Measurements from ENCODE around the gene PRMT5.
"Not testable (repeated sequence)": the region's sequence is repeated elsewhere in the genome, so short reads cannot be mapped to it uniquely, and the experiment has no call there.

PRMT5 gene

DNA sequence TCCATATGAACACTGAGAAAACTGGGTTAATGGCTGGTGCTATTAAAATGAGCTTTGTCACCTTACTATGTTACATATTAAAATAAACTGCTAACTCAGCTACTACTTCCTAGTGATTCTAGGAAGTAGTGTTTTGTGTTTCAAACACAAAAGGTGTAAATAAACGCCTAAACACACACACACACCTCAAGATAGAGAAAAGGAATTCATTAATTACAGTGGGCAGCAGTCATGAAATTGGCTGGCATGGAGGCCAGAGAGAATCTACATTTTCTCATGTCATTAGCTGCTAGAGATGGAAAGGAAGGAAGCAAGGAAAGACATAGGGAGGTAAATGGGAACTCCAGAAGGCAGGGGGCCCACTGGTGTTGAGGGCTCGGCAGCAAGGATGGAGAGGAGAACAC, 787 bp upstream of the PRMT5 start:
- DNase-seq = no peak

GRCh38 chr14:22928237-22929103, 706 bp downstream of the PRMT5 start:
- DNase-seq = no peak

DNA sequence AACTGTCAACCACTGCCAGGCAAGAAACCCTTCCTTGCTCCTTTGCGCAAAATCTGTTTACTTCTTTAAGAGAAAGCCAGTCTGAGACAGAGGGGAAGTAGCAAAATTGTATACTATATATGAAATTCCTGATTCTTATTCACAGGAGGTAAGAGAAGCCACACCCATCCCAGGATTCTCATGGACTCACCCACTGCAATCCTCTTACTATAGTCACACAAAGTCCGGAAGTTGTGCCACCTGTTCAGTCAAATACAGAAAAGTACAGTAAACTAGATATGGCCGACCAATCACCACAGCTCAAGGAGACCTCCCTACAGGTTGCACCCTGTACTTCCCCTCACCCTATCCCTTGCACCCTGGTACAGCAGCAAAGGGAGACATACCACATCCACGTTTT, 2.9 kb downstream of the PRMT5 start:
- DNase-seq = no peak

DNA sequence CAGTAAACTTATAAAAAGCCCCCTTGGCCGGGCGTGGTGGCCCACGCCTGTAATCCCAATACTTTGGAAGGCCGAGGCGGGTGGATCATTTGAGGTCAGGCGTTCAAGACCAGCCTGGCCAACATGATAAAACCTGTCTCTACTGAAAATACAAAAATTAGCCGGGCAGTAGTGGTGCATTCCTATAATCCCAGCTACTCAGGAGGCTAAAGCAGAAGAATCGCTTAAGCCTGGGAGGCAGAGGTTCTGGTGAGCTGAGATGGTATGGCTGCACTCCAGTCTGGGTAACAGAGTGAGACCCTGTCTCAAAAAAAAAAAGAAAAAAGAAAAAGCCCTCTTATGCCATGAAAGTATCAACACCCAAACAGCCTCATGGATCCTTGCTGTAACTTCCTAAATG, 3.7 kb downstream of the PRMT5 start:
- DNase-seq = no peak

GRCh38 chr14:22923746-22924145, 5.4 kb downstream of the PRMT5 start:
- DNase-seq = no peak

DNA sequence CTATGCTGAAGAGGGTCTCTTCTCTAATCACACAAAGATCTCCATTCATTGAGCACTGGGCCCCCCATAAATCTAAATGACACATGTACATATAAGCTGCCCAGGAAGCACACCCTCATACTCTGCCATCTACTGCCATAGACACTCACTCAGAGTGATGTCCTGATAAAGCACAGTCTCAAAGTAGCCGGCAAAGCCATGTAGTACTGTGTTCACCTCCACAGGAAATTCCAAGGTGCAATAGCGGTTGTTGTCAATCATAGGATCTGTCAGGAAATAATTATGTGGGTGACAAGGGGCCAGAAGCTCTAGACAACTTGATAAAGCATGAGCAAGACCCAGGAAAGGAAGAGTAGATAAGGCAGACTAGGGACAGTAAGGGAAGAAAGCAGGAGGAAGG, 6.9 kb downstream of the PRMT5 start:
- DNase-seq = no peak

GRCh38 chr14:22920697-22921096, 8.5 kb downstream of the PRMT5 start:
- no peak for DNase-seq

DNA sequence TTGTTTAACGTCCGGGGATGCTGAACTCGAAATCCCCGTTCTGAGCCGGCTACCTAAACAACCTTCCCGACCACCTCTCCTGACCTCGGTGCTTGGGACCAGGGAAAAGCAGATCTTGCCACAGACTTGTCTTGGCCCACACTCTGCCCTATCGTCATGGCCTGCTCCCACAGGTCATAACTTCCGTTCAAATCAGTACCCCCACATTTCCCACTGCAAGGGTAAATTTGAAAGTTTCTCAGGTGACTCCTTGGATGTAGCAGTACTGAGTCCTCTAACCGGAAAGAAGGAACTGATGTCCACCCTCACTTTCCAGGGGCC, 9.6 kb downstream of the PRMT5 start:
- no peak for DNase-seq

DNA sequence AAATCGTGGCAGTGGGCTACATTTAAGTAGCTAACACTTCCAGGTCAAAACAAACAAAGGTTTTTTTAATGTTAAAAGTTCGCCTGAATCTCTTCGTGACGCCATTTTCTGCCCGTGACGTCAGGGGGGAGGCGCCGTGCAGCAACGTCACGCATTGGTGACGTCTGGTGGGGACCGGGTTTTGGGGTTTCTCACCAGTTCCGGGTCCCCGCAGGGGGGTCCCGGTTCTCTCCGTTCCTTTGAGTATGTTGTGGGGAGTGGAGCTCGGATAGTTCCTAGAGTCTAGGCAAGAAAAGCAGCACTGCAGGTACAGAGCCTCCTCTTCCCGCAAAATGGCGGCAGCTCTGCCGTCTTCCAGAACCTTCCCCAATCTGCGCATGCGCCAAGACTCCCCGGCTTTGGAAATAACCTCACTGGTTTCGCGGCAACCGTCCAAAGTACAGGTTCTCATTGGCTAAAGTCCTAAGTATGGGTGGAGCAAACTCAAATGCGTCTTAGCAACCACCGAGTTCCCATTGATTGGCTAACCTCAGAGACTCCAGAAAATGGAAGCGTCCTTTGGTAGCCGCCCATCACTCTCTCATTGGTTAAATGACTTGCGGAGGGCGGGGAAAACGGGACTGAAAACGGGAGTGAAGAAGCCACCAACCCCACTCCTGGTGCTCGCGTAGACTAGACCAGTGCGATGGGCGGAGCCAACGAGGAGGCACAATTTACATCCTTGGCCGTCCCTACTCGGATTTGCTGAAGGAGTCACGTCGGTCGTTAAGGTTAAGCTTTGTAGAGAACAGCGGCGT, 10.2 kb downstream of the PRMT5 start, which contains the start of gene RBM23:
TSS of gene RBM23 (minus strand) at position 346 of the 797 bp plus-strand sequence.
- DNase-seq = peak; percentile 100

- DNase-seq = no peak
These were observed 13.2 kb downstream of the PRMT5 start for GRCh38 chr14:22915886-22916521.

- DNase-seq = not testable (repeated sequence)
These were observed 14.3 kb downstream of the PRMT5 start for GRCh38 chr14:22914836-22915235.

DNA sequence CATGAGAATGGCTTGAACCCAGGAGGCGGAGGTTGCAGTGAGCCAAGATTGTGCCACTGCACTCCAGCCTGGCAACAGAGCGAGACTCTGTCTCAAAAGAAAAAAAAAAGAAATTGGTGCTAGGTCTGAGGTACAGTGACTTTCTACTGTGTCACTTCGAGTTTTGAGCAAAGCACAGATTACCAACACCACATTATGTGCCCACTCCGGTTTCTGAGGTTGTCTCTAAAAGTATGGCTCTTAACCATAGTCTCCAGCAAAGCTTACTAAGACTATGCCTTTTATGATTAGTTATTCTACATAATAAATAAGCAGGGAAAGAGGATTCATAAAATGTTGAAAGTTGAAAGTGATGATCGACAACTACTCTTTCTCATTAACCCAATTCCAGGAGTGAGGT, 18.3 kb downstream of the PRMT5 start:
- DNase-seq = no peak

GRCh38 chr14:22908601-22909000, 20.6 kb downstream of the PRMT5 start:
- DNase-seq = no peak

GRCh38 chr14:22907429-22907828, 21.7 kb downstream of the PRMT5 start:
- DNase-seq = no peak

DNA sequence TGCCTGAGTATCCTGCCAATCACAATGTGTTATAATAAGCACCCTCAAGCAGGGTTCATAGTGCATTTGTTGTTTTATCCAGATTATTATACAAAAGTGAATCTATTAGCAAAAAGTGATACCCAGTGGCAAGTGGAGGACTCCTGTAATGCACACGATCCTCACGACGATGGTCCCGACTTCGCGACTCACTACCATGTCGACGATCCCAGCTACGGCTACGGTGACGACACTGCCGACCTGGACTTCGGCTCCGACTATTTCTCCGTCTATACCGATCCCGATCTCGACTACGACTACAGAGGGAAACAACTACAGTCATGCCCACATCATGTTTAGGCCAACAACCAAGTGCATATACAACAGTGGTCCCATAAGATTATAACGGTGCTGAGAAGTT, 23.1 kb downstream of the PRMT5 start:
- no peak for DNase-seq

GRCh38 chr14:22905627-22906026, 23.5 kb downstream of the PRMT5 start:
- no peak for DNase-seq

DNA sequence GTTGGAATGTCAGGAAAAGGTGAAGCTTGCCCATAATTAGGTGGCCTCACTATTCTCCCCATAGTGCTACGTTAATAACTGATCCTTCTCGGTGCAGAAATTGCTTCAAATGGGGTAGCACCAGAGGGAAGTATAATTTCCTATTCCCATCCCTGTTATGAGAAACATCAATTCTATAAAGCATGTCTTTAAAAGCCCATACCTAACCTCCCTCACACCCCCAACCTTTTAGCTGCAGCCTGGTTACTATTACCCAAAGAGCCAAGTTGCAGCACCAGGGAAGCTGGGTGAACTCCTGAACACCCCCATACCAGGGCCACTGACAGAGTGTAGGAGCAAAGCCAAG, 25.5 kb downstream of the PRMT5 start:
- no peak for DNase-seq

DNA sequence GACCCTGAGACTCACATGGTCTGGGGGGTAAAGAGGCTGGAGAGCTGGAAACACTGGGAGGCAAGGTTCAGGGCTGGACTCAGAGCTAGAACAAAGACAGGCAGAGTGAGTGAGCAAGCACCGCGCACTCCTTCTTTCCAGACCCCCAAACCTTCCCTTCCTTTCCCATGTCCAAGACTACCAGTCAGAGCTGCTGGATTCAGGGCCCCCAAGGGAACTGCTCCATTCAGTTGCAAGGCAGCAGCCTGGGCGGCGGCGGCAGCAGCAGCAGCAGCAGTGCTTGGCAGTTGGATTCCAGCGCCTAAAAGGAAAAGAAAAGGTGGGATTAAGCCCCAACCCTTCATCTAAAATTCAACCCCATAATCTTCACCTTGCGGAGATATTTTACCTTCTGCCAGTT, 27.4 kb downstream of the PRMT5 start:
- DNase-seq = no peak

DNA sequence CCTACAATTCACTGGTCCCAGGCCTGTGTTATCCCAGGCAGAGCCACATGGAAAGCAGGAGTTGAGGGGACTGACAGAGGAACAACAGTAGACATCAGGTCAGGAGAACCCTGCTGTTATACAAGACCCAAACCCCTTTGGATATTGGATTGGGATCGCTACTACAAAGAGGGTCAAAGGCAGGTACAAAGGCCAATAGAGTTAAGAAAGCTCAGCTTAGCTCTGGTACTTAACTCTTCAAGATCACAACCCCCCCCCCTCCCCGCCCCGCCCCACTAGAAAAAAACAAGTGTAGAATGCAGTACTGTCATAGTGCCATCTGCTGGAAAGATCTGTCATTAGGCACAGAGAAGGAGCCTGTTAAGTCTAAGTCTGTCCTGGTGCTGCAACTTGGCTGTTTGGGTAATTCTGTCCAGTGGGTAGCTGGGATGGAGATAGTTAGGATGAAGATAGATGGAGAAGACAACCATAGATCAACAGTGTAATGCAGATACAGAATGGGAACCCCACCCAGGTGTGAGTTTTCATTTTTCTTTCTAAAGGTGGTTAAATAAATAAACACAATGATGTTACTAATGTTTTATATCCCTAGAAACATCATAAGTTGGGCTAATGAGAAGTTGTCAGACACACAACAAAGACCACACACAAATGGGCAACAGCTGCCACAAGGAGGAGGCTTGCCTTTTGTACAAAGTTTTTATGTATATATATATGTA, 28.9 kb downstream of the PRMT5 start:
- peak; percentile 51 for DNase-seq

DNA sequence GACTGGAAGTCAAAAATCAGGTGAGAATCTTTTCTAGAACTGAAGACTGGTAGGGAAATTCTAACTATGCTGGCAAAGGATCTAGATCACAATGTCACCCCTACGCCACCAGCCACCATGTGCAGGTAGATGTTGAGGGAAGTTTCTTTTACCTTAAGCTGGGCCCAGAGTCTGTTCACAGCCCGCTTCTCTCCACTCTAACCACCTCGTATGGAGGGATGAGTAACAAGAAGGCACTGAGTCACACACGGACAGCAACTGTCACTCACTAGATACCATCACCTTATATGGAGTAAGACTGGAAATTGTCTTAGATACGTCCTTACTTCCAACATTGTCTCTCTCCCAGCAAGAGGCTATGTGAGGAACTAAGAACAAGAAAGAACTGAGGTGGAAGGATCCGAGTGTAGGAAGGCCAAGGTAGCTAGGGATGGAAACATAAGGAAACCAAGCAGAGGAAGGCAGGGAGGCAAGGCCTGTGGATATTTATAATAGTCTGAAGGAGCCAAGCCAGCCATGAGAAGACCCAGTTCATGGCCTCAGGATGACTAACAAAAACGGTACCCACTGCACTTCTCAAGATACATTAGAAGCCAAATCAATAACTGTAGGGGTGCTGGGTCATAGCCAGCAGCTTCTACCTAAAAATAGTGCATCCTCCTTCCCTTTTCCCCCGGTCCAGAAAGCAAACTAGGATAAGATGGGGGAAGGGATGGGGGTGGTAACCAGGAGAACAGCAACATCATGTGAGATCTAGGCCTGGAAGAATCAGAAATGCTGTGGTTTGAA, 30.7 kb downstream of the PRMT5 start:
- no peak for DNase-seq

DNA sequence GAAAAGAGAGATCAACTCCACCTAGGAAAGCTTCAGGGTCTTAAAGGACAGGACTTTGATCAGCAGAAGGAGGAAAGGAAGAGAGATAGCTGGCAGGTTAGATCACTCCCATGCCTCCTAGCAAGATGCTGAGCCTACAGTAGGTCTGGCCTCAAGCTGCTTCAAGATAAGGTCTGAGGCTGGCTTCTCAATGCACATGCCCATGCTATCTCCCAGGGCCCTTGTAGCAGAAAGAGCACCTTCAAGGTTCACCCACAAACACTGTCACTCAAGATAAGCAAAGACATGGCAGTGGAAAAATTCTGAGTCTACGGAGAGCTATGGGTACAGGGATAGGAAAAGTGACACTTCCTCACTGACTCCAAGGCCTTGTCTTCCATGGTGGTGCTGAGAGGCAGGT, 31.8 kb downstream of the PRMT5 start:
- DNase-seq = no peak

DNA sequence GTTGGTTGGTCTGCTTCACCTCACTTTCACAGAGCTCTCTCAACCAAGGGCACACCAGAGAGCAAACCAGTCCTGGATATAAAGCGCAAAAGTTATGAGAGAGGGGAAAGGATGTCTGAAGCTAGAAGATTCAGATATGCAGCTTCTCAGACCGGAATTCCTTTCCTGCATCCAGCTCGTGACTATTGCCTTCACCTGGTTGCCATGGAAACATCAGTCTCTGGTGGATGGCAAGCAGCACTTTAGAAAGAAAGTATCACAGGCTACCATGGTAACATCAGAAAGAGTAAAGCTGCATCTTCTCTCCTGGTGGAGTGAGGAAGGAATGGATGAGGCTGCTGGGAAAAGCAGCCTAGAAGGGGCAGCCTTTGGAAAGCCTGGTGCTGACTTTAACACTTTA, 32.4 kb downstream of the PRMT5 start:
- DNase-seq = no peak
